Stimulated activated CD4-positive, alpha-beta T cell treated with anti-CD3 and anti-CD28 coated beads, Interleukin-2, amount 100 ng/mL, for 4 hours (primary cell): Measurements from ENCODE around the gene WFS1.

Source experiments
- DNase-seq: peaks from one replicate; pipeline ENCODE4 v3.0.0-alpha.2; 2020; ENCODE audit warnings: low read depth

Gene WFS1

GRCh38 chr4:6325788-6326290, 56.2 kb downstream of the WFS1 start:
- no peak for DNase-seq

GRCh38 chr4:6326312-6327060, 56.8 kb downstream of the WFS1 start:
- no peak for DNase-seq

GRCh38 chr4:6327220-6327917, 57.7 kb downstream of the WFS1 start:
- peak; percentile 63 for DNase-seq

DNA sequence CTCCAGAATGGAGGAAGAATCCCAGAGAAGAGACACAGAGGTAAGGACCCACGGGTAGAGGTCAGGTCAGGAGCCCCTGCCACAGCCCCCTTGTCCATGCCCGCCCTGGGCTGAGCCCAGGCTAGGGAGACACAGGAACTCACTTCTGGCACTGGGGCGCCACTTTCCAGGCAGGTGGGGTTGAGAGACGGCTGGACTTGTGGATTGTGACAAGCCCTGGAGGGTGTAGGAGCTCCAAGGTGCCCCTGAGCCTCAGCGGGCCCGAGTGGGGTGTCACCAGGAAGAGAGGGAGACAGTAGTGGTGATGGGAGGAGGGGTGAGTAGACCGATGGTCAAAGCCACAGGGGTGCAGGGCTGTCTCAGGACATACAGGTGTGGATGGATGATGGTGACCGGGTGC, 58.9 kb downstream of the WFS1 start:
- DNase-seq, result no peak

DNA sequence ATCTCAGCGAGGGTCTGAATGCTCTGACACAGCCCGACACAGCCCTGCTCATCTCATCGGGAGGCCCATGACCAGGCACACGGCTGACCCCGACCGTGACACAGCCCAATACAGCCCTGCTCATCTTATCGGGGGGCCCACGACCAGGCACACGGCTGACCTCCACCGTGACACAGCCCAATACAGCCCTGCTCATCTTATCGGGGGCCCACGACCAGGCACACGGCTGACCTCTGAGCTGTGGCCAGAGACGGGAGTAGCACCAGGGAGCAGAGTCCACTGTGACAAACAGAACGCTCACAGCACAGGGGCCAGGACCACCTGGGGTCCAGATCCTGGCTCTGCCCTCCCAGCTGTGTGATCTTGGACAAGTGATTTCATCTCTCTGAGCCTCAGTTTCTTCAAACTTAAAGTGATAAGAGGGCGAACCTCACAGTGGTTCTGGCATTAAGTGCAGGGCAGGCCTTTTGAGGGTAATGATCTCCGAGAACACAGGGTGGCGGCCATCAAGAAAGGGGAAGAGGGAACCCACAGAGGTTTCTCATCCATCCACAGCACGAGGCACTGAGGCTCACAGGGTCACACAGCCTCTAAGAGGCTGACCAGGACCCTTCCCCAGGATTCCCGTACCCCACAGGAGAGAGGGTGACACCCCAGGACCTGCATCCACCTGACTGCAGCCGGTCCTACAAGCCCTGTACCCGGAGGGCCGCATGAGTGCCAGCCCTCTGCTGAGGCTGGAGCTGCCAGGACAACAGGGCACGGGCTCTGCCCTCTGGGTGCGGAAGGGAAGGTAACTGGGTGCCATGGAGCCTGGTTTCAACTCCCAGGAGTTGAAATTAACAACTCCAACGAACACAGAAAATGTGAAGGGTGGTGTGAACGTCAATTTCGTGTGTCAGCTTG, 60.1 kb downstream of the WFS1 start:
- DNase-seq, result no peak

DNA sequence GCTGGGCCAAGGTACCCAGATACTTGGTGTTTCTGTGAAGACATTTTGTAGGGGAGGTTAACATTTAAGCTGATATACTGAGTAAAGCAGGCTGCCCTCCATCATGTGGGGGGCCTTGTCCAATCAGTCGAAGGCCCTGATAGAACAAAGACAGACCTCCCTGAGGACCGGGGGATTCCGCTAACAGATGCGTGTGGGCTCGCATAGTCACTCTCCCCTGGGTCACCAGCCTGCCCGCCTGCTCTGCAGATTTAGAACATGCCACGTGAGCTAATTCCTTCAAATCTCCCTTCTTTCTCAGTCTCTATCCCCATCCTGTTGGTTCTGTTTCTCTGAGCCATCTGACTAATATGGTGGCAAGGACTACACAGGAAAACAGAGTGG, 60.7 kb downstream of the WFS1 start:
- no peak for DNase-seq

DNA sequence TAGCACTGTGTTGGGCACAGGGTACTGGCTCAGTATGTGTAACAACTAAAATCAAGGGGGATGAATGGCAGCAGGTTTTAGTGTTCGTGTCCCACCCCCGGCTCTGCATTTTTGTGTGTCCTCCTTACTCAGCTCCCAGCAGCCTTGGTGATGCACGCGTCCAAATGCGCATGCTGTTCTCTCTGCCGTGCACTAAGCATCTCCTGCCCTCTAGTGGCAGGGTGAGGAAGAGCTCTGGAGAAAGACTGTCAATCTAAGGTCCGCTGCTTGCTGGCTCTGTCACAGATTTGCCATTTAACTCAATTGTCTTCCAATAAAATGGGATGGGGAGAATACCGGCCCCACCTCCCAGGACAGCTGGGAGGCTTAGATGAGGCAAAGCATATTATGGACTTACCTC, 61.4 kb downstream of the WFS1 start:
- no peak for DNase-seq

DNA sequence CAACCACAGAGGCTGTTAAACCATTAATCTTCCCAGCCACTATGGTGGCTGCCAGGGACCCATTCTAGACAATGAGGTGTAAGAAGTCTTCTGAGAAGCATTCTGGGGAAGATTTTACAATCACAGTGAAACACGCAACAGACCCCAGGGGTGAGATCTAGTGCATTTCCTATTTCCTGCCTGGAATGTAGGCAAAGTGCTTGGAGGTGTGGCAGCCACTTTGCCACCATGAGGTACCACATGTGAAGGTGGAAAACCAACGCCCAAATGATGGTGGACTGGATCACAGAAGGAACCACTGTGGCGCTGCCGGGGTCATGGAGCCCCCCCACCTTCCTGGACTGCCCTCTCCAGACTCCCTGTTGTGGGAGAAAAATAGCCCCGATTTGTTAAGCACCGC, 61.8 kb downstream of the WFS1 start:
- no peak for DNase-seq

- DNase-seq, result no peak
Measured at GRCh38 chr4:6332042-6332668, 62.5 kb downstream of the WFS1 start.

DNA sequence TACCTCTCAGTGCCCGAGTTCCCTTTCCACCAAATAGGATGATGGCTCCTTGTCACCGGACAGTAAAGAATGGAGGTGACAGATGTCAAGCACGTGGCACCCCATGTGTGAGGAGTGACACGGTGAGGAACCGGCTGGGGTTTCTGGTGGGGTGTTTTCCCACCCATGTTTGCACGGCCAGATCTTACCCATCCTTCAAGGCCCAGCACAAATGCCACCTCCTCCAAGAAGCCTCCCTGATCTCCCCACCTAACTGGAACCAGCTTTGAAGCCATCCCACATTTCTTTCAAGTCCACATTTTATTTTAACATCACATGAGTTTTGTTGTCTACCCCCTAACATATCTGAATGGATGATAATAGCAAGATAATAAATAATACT, 63.0 kb downstream of the WFS1 start:
- DNase-seq, result no peak

DNA sequence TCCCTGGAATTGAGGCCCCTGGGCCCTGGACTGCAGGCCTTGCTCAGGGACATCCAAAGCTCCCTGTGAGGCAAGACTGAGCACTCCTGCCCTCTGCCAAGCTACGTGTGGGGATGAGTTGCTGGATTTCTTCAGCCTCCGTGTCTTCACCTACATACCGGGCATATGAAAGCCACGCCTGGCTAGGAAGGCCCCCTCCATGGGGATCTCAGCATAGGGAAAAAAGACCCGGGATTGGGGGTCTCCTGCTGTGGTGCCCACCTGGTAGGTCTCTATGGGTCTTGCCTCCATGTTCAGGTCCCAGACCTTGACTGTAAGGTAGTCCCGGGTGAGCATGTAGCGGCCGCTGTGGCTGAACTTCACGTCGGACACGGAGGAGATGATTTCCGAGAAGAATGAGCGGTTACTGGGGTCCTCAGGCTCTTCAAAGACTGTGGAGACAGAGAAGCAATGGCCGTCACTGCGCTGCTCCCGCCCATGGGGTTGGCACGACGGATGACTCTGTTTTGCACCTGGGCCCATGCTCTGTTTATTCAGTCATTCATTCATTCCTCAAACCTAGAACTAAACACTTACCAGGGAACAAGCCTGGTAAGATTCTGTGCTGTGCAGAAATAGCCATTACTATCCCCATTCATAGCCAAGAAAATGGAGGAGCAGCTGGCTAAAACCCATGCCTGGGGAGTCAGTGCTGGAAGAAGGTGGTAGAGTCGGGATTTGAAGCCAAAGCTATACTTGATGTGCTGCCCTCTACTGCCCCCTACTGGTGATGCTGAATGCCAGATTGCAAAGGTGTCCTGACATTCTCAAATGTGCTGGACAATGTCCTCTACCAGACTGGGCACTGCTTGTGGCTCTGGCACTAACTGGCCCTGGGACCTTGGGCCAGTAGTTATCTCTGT, 63.9 kb downstream of the WFS1 start:
- no peak for DNase-seq

GRCh38 chr4:6334203-6334887, 64.7 kb downstream of the WFS1 start:
- DNase-seq, result no peak

GRCh38 chr4:6335040-6335590, 65.5 kb downstream of the WFS1 start:
- DNase-seq, result no peak

DNA sequence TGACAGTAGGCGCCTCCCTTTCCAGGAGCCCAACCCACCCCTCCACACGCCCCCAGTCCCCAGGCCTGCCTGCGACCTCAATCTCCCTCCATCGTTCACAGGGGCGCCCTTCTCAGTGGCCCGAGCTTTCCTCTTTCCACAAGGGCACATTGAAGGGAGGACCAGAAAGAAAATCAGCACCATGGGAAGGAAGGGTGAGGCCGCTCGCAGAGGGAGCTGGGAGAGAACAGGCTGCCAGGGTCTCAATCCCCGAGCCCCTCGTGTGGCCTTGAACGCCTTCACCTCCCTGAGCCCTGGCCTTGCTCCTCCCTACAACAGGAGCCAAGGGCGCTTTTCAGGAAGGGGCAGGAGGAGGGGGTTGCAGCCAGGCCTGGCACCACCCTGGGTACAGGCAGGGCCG, 66.5 kb downstream of the WFS1 start:
- no peak for DNase-seq

GRCh38 chr4:6337331-6337935, 67.8 kb downstream of the WFS1 start:
- DNase-seq, result no peak

DNA sequence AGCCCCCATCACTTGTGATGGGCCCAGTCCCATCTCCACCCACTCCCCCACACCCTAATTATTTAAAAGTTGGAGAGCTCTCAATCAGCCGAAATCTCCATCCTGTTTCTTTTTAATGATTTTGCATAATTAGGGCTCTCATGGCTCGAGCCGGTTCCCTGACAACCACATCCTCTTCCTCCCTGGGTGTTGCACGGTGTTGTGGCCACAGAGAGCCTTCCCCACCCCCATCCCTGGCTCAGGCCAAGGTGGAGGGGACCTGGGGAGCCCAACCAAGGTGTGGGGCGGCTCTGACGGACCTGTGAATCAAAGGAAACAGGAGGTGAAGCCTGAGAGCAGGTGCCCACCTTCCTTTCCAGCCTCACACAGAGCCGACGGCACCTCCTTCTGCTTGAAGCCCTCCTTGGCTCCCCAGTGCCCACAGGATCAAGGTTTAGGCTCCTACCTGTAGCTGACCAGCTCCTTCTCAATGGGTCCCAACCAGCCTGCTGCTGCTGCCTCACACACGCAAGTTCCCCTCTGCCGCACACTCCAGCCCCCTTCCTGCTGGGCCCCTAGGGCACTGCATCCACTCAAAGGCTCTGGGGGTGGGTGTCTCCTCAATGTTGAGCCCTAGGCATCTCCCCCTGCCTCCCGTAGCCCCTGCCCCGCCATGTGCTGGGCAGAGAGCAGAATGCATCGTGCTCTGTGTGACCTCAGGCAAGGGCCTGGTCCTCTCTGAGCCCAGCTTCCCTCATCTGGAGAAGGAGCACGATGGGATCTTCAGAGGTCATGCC, 68.7 kb downstream of the WFS1 start:
- no peak for DNase-seq

DNA sequence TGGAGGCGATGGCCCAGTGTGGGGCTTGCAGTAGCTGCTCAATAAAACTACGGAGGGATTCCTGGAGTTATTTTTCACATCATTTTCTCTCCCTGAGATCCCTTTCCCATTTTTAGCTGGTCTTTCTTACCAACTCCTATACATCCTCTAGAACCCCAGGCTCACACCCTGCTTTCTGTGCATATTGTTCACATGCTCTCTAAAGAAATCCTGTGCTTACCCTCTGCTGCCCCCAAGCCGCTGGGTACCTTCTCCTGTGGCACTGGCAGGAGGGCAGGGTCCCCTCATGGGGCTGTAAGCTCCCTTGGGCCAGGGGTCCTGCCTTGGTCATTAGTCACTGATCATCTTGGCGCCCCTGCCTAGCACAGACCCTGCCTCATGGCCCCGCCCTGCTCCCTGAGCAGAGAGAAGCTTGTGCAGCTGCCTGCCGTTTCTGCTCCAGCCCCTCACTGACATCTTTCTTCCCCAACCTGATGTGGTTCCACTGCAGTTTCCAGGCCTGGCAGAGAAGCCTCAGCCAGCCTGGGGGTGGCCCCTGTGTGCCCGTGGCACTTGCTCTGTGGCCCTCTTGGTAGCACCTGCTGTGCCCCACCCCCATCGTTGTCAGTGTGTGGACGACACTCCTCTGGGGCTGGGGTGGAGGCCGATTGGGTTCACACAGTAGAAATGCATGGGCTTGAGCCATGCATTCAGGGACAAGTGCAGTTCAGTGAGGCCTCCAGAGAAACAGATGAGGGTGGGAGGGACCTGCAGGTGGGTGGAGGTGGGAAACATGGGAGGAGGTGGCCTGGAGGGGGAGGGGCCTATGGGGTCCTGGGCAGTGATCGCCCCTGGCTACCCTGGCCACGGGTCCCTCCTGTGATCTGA, 69.5 kb downstream of the WFS1 start:
- DNase-seq, result no peak
